Stimulated activated CD8-positive, alpha-beta memory T cell treated with anti-CD3 and anti-CD28 coated beads, Interleukin-2, amount 100 ng/mL, for 1 hour (primary cell): ENCODE data around the gene TEX261.

ENCODE experiments used
- DNase-seq, 2 donors: peaks; one replicate each; pipeline ENCODE4 v3.0.0-alpha.2; 2020; ENCODE audit warnings: low read depth in 2 of 2

TEX261 gene

DNA sequence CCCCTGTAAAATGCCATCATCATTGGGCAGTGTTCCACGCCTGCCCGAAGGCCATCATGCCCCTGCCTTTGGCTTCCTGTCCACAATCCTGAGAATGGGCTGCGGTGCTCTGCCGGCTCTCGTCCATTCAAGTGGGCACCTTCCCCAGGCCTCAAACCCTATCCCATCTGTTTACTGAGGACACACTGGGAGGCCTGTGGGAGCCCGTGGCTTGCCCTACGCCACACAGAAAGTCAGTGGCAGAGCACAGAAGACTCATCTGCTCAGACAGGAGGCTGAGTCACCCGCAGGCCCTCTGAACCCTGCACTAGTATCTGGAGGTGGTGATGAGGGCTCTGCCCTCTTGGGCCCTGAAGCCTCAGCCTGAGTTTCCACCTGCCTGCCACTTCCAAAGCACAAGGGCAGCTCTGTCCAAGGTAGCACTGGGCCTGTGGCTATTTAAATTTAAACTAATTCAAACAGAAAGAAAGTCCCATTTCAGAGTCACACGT, 35.4 kb downstream of the TEX261 start:
- DNase-seq, result no peak

DNA sequence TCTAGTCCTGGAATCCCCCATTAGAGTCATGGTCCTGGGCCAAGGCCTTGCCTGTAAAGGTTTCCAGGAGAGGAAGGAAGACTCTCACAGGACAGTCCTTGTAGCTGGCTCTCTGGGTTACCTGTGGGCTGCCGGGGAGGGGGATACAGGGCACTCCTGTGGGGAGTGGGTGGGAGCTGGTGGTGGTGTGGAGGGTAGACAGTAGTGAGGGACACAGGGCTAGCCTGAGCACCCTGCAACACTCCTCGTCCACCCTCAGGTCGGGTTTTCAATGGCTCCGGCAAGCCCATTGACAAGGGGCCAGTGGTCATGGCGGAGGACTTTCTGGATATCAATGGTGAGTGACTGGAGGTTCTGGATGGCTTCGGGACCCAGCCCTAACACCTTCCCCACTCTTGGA, 35.9 kb downstream of the TEX261 start:
- no peak for DNase-seq

DNA sequence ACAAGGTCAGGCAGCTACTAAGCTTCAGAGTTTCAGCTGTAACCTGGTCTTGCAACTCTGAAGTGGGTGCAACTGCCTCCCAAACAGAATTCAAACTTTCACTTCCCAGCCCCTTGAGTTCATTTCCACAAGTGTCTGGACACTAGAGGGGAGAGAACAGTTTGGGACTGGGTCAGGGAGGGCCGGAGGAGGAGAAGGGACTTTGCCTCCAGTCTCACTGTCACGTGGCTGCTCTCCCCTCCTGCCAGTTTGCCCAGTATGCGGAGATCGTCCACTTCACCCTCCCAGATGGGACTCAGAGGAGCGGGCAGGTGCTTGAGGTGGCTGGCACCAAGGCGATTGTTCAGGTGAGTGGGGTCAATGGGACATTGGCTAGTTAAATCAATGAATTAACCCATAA, 36.9 kb downstream of the TEX261 start:
- DNase-seq, result no peak

DNA sequence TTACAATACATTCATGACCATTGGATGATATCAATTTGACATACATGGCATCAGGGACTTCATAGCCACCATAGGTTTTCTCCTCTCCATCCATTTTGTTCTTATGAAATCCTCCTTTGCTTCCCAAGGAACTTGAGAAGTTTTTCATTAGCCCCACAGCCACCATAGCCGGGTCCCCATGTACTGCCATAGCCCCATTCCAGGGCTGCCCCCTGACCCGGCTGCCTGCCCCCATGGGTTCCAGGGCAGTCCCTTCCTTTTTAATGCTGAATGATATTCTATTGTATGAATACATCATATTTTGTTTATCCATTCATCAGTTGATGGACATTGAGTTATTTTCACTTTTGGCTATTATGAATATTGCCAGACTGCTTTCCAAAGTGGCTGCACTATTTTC, 38.5 kb downstream of the TEX261 start:
- DNase-seq, result no peak

DNA sequence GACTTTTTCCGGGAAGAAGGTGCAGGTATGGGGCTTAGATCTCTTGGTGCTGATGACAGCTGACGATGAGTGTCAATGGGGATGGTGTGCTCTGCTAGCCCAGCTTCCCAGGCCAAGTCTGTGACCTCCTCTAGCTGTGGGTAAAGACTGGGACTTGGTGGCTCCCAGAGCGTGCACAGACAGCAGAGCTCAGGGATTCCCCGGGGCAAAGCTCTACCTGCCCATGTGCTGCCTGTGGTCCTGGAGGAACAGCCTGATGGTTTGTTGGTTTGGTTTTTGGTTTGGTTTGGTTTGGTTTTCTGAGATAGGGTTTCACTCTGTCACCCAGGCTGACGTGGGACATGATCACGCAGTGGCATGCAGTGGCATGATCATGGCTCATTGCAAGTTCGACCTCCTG, 39.8 kb downstream of the TEX261 start:
- DNase-seq, result no peak

DNA sequence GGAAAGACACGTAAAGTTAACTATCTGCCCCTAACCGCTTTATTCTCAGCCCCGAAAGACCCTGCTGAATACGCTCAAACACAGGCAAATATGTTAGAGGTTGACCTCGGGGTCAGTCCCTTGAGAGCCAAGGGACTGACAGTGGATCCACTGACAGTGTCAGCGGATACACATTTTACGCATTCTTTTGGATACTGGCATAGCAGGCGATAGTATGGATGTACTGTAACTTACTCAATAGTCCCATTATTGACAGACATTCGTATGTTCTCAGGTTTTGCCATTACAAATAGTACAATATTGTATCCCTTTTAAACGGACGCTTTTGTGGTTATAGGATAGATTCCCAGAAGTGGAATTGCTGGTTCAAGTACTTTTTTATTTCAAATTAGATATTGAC, 45.6 kb downstream of the TEX261 start:
- no peak for DNase-seq

DNA sequence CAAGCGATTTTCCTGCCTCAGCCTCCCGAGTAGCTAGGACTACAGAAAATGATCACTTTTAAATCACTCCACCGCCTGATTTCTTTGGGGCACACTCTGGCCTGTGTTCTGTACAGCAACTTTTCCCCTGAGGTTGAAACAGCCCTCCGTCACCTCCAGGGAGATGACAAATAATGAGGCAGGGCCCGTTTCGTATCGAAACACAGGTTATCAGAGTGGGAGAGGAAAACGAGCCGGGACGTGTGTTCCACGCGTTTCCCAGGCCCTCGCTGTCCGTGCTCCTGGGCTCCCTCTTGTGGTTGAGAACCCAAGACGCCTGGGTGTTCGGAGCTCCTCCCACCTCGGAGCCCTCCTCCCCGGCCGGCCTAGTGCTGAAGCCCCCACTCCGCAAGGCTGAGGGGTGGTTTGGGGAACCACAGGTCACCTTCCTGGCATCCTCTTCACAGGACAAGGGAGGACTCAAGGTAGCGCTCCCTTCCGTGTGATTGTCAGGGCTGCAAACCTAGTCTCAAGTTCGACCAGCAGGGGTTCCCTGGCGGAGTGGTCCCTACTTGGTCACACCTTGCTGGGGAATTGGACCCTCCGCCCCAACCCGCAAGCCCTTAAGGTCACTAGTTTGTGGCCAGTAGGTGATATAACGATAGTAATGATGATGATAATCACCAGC, 46.2 kb downstream of the TEX261 start:
- DNase-seq, result peak; percentile 45 to 54

DNA sequence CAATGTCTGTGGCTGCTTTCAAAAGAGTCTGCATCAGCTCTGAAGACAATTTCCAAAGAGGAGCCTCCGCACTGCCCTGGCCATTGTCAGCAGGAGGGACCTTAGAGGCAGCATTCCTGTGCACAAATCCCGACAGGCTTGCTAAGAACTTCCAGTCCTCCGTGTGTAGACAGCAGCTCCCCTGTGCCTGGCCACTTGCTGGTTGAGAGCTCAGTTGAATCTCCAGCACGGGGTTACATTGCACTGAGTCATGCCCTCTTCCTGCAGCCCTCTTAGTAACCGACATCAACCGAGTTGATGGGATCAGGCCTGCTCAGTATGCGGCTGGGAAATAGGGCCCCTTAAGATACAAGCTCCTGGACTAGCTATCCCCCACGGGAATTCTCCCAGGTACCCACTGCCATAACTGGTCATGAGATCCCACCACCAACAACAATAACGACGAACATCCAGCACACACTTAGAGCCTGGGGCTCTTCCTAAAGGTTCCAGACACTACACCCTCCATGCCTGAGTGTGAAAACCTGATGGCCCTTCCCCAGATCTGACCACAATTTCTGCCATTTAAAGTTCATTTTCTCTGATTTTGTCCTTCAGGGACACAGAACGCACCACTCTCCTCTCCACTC, 47.0 kb downstream of the TEX261 start:
- no peak for DNase-seq

DNA sequence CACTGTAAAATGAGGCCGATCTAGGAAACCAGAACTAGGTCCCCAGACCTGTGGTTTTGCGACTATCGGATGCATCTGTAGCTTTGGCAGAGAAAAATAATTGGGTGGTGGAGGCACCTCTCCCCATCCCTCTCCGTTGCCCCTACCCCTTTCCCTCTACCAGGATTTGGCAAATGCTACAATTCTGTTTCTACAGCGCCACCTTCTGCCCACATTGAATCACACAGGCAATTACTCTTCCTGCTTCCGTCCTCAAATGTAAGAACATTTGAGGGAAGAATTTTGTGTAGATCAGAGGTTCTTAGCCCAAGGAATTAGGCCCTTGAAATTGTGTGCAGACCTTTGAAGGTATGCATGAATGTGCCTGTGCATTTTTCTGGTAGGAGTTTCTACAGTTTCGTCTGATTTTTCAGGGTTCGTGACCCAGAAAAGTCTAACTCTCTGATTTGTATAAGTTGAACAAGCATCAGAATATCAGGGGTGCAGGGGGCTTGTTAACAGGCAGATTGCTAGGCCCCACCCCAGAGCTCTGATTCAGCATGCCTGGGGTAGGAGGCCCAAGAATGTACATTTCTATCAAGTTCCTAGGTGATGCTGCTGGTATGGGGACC, 47.7 kb downstream of the TEX261 start:
- DNase-seq, result peak in 1 of 2 donors; percentile 19

DNA sequence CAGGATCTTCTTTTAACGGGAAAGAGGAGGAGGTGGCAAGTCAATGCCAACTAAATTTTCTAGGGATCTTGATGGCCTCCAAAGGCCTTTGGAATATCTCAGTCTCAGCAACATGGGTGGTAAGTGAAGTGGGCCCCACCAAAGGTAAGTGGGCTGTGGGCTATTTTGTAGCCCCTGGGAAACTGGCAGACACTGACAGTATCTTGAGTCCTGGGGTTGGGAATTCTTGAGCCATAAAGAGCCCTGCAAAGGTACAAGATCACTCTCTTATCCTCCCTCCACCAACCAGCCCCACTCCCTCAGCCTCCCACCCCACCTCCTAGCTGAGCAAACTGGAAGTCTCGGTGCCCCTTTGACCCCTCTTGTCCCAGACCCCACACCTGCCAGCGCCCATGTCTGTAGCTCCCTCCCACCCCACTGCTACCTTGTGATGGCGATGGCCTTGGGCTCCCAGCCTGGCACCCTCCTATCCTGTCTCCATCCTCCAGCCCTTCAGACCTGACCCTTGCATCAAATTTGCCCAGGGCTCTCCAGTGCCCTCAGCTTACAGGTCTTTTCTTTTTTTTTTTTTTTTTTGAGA, 50.5 kb downstream of the TEX261 start:
- DNase-seq, result no peak

DNA sequence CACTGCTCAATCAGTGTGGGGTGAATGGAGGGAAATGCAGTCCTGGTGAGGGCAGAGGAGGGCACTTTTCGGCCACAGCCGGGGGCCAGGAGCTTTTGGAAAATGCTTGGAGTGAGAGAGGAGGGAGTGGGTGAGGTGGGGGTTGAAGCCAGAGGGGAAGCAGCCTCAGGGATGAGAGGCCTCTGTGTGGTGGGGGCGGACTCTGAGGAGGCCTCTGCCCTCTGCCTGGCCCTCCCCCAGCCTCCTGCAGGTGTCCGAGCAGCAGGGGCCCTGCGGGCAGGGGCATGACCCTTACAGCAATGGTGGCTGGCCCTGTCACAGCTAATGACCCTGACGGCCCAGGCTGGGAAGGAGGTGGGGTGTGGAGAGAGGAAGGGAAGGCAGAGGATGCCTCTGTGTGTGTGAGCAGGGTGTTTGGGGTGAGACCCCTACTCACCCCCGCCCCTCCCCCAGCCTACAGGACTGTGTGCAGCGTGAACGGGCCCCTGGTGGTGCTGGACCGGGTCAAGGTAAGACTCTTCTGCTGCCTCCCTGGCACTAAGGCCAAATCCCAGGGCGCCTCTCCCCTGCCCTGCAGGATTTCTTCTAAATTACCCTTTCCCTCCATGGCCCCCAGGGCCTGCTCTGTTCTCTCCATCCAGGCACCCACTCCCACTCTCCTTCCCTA, 51.3 kb downstream of the TEX261 start:
- DNase-seq, result no peak

DNA sequence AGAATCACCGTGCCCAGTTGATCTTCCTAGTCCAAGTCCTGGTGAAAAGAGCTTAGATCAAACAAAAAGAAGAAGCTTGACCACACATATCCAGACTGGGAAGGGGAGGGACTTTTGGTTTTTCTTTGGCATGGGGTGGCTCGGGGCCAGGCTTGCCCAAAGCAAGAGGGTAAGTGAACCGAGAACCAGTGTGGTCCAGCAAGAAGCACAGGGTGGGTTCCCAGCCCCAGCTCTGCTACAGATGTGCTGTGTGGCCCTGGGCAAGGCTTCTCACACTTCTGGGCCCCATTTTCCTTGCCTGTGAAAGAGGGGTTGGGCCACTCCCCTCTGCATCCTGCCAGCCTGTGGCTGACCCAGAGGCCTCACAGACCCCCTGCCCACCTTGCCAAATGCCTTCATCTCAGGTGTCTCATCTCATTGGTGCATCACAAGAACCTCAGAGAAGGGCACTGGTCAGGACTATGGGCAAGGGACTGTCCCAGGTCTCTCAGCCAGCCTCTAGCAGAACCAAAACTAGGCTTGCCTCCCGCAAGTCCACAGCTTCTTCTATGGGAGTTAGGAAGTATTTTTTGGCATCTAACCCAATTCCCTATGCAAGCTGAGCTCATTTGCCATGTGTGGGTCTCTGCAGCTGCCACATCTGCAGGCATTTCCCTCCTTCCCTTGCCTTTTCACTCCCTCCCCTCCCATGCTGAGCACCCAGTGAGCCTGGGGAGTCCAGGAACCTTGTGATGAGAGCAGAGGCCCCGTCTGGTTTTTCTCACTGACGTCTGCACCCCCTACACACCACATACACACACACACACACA, 52.1 kb downstream of the TEX261 start:
- no peak for DNase-seq

DNA sequence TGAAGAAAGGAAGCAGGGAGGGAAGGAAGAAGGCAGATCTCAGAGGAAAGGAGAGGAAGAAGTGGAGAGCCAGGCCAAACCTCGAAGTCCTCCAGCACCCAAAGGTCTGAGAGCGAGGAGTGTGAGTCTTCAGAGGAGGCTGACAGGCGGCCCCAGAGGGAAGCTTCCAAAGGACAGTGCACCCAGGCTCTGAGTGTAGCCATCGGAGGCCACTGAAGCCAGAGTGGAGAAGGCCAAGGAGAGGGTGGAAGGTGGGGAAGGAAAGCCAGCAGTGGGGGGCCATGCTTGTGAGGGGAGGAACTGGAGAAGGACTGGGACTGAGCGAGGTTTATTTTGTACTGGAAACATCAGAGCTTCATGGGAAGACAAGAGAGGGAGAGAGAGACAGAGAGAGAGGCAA, 53.0 kb downstream of the TEX261 start:
- no peak for DNase-seq

DNA sequence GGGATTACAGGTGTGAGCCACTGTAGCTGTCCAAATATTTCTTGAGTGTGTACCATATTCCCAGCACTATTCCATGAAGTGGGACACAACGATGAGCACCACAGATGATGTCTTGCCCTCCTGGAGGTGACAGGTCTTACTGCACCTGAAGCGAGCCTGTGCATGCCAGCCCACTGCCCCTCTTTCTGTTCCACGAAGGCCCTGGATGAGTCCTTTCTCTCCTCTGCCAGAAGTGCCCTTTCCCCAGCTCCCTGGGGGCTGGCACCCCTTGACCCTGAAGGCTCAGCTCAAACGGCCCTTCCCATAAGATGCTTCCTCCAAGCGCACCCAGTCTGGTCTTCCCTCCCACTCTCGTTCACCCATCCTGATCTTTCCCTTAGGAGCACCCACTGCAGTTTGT, 53.5 kb downstream of the TEX261 start:
- DNase-seq, result no peak

DNA sequence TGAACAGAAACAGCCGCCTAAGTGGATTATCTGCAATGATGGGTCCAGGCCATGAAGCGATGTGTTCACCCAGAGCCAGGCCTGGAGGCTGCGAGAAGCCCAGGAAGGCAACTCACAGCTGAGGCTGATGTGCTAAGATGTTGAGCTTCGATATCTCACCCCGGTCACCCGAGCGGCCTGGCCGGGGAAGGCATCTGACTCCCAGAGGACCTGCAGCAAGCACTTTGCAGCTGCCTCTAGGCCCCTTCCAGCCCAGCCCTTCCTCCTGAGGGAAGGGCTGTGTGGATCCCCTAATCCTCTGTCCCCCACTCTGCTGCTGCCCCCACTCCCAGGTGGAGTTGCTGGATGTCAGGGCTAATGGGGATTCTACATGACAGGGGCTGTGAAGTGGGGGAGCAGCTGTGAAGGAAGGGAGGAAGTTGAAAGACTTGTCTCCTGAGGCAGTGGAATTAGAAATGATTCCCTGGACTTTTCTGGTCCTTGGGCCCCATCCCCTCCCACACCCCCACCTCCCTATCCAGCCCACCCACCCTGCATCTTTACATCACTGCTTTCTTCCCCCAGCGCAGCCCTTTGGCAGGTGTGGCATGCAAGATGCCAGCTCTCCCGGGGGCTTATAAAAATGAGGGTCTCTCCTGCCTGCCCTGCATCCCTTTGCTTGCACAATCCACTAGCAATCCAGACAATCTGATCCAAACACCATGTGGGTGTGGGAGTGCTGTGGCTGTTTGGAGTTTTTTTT, 54.7 kb downstream of the TEX261 start:
- no peak for DNase-seq

DNA sequence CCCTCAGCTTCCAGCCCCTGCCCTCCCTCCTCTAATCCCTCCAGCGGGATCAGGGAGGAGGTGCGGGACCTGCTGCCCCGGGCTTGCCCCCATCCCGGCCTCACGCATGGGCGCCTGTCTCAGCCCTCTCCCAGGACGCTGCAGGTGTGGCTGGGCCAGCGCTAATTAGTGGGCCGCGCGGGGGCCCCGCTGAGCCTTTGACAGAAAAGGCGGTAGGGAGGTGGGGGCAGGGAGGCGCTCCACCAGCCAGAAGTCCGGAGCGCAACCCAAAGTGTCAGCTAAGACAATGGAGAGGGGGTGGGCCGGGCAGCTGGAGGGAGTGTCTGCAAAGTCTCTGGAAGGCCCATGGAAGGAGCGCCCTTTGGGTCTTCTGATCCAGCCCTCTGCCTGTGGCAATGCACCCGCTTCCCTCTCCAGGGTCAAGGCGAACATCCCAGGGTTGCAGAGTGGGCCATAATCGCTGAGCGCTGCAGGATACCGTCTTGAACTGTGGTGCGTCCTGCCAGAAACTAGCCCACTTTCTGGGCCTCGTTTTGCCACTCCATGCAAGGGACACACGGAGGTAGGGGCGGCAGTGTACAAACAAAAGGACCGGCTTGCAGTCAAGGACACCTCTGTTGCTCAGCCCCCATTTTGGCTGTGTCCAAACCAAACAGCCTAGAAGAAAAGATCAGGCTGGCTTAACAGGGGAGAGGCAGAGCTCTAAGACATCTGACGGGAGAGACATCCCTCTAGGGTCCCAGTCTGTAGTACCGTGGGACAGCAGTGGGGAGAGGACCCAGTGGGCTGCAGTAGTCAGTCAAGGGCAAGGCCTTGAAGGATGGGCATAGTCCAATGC, 55.5 kb downstream of the TEX261 start:
- DNase-seq, result no peak

DNA sequence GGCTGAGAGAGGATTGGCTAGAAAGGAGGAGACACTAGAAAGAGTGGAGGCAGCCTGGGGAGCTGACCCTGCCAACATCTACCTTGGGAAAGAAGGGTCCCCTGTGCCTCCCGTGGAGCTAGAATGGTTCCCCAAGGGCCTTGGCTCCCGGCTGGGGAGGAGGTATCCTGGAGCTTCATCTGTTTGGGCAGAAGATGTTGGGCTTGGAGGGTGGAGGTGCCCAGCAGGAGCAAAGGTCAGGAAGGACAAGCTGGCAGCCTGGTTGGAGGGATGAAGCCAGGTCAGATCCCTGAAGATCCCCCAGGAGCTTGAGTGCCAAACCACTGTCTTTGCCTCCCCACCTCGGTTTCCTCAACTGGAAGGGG, 56.1 kb downstream of the TEX261 start:
- no peak for DNase-seq

DNA sequence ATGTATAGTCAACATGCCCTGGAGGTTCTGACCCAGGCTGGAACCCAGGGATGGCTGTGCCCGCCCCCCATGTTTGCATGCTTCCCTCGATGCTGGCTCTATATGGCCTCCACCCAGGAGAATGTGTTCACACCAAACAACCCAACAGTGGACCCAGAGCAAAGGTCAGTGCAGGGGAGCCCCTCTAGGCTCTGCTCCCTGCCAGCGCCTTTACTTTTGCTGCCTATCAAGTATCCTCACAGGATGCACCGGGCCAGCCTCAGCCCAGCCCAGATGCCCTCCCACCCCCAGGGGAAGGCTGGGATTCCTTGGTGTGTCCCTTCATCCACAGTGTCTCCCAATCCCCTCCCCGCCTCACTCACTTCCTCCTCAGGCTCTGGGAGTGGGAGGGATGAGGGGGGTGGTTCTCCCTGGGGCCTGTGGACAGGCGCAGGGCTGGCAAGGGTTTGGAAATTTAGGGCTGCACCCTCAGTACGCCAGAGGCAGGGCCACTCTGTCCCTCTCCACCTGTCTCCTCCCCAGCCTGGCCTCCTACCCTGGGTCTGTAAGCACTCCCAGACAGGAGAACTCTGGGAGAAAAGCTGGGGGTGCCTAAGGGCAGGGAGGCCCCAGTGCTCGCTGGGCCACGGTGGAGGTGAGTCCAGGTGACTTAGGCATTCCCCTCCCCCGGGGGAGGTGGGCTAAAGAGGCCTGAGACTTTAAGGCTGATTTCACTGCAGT, 56.6 kb downstream of the TEX261 start:
- DNase-seq, result no peak
